ENCODE results near the gene OSBPL7. TPM values are rescaled to one million over a fixed set of nuclear protein-coding genes. Genes with fewer than 3 reads are reported as not detected.

Gene OSBPL7
- total RNA-seq, 1 donor from 2014 or later, result 5.1 TPM

DNA sequence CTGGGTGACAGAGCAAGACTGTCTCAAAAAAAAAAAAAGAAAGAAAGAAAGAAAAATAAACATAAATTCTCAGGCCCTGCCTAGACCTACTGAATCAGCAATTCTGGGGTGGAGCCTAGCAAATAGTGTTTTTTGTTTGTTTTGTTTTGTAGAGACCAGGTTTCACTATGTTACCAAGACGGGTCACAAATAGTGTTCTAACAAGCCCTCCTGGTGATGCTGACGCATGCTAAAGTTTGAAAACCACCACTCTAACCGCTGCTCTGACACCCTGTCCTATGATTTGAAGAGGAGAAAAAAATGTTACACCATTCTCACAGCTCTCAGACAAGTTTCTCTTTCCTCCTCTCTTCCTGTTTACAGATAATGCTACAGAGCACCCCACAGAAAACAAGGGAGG lies 8.3 kb upstream of the OSBPL7 start:
- DNase-seq (ENCODE audit: low spot score), result no peak

DNA sequence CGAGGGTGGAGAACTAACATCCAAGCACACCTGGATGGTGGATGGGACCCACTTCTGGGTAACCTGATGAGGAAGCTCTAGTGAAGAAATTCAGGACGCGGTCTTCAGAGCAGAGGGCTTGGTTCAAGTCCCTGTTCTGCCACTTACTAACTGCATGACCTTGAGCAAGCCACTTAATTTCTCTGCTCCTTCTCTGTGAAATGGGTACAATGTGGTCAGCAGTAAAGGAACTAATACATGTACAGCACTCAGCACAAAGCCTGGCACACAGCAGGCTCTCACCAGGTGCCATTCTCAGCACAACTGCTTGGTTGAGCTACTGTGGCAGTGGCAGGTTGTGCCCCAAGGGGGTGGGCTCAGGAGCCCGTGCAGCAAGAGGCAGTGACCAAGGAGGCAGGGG lies 1.9 kb upstream of the OSBPL7 start:
- DNase-seq (ENCODE audit: low spot score), result no peak

DNA sequence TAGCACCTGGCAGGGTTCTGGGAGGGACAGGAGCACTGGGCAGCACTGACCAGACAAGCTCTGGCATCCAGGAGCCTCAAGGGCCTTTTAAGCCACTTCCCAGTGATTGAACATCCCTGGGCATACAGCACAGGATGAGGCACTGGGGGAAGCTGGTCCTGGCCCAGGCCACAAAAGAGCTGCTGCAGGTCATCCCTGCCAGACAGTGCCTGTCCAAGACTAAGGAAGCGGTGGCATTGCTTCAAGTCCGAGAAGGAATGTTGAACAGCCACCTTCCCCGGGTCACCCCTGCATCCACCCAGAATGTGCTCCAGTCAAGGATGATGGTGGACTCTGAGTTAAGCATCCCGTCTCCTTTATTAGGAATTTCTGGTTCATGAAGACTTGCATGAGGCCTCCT lies 1.2 kb upstream of the OSBPL7 start:
- DNase-seq (ENCODE audit: low spot score), result no peak

DNA sequence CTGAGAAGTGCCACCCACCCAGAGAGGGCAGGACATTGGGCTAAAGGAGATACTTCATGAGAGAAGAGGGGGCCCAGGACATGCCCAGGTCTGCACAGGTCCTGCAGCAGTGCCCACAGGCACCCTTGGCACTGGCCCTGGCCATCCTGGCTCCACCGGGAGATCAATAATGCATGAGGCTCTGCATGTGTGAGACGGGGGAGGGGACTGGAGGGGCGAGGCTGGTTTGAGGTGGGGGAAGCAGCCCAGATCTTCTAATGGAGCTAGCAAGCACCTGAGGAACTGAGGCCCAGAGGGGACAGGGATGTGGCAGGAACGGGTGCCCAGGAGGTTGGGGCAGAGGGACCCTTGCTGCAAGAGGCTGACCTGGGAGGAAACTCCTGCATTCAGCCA lies 567 bp downstream of the OSBPL7 start:
- no peak for DNase-seq (ENCODE audit: low spot score)

GRCh38 chr17:47820033-47820789 lies 1.4 kb downstream of the OSBPL7 start:
- DNase-seq (ENCODE audit: low spot score), result no peak

DNA sequence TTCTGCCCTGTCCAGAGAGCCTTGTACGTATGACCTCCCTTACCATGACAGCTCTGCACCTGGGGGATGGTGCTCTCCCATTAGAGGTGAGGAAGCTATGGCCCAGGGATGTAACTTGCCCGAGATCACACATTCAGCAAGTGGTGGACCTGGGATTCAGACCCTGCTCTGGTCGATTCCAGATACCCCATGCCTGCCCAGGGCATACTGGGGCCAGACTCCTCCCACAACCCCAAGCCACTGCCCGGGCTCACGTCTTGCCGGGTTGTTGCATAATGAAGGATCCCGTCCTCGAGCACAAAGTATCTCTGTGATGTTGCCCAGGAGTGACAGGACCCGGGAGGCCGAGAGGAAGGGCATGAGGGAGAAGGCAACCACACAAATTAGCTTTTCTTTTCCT lies 2.1 kb downstream of the OSBPL7 start:
- DNase-seq (ENCODE audit: low spot score), result no peak

DNA sequence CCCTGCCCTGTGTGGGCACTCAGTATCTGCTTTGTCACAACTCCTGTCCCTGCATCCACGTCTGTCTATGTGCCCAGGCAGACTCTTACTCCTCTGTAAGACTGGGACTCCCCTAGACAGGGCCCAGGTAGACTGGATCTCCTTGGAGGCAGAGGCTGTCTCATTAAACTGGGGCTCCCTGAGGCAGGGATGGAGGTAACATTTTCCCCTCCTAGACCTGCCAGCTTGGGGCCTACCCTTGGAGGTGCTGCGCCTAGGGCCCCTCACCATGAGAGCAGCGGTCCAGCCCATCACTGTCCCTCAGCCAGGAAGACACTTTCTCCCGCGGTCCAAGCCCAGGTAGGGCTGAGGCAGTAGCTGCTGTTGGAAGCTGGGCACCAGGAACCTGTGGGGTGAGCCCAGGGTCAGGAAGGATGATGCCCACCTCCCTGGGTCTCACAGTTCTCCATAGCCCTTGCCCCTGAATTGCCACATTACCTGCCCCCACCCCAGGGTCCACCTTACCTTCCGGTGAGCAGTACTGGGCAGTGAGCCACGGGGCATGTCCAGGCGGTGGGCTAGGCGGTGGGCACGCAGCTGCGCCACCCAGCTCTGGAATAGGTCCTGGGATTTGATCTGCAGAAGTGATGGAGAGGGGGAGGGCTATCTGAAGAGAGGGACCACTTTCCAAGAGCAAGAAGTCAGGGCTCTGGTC lies 3.4 kb downstream of the OSBPL7 start:
- no peak for DNase-seq (ENCODE audit: low spot score)

DNA sequence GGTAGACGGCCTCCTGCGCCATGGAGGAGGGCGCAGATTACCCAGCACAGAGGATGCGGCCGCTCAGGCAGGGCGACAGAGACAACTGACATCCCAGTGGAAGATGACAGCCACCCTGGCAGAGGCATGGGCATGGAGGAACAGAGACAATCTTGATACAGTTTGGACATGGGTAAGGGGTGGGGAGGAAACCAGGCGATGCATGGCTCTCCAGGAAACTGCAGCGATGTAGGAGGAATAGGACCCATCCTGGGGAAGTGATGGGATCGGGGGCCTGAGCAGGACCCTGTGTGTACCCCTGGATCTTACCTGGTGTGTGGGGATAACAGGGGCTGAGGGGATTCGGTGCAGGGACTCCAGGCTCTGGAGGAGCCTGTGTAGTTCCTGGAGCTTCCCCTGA lies 4.6 kb downstream of the OSBPL7 start:
- no peak for DNase-seq (ENCODE audit: low spot score)

- DNase-seq (ENCODE audit: low spot score), result no peak
Observed at GRCh38 chr17:47816111-47816735, 5.4 kb downstream of the OSBPL7 start.

- no peak for DNase-seq (ENCODE audit: low spot score)
Observed at GRCh38 chr17:47815106-47815918, 6.3 kb downstream of the OSBPL7 start.

- DNase-seq (ENCODE audit: low spot score), result no peak
Observed at GRCh38 chr17:47813512-47814031, 8.0 kb downstream of the OSBPL7 start.

DNA sequence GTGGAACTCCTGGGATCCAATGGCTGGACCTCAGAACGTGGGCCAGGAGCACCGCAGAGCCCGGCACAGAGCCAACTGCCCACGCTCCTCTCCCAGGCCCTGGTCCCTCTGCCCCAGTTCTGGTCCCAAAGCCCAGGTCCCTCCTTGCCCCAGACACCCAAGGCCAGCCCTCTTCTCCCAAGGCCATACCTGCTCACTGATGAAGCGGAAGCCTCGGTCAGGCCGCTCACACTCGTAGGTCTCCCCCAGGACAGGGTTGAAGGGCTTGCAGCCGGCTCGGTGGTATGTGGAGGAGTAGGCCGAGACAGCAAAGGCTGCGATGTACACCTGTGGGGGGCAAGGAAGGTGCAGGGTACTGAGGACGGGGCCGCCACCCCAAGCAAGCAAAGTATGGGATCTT lies 8.5 kb downstream of the OSBPL7 start:
- peak; percentile 87 for DNase-seq (ENCODE audit: low spot score)

GRCh38 chr17:47812146-47812920 lies 9.3 kb downstream of the OSBPL7 start:
- peak; percentile 65 for DNase-seq (ENCODE audit: low spot score)

DNA sequence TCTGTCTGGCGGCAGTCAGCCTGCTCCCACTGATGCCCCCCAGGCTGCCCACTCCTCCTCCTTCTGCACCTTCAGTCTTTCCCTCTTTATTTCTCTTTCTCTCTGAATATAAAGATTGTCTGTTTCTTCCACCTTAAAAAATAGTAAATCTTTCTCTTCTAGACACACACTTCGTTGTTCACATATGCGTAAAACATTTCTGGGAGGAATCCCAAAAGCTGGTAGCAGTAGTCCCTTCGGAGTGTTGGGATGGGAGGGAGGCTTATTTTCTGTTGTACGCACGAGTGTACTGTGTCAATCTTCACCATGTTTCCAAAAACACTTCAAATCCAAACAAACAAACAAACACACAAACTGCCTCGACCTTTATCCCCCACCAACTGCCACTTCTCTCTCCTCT lies 9.9 kb downstream of the OSBPL7 start:
- no peak for DNase-seq (ENCODE audit: low spot score)

GRCh38 chr17:47810901-47811635 lies 10.5 kb downstream of the OSBPL7 start:
- peak; percentile 81 for DNase-seq (ENCODE audit: low spot score)

- DNase-seq (ENCODE audit: low spot score), result peak; percentile 90
Observed at GRCh38 chr17:47810200-47810821, 11.3 kb downstream of the OSBPL7 start.

- DNase-seq (ENCODE audit: low spot score), result peak; percentile 88
Observed at GRCh38 chr17:47808830-47809480, 12.6 kb downstream of the OSBPL7 start.

DNA sequence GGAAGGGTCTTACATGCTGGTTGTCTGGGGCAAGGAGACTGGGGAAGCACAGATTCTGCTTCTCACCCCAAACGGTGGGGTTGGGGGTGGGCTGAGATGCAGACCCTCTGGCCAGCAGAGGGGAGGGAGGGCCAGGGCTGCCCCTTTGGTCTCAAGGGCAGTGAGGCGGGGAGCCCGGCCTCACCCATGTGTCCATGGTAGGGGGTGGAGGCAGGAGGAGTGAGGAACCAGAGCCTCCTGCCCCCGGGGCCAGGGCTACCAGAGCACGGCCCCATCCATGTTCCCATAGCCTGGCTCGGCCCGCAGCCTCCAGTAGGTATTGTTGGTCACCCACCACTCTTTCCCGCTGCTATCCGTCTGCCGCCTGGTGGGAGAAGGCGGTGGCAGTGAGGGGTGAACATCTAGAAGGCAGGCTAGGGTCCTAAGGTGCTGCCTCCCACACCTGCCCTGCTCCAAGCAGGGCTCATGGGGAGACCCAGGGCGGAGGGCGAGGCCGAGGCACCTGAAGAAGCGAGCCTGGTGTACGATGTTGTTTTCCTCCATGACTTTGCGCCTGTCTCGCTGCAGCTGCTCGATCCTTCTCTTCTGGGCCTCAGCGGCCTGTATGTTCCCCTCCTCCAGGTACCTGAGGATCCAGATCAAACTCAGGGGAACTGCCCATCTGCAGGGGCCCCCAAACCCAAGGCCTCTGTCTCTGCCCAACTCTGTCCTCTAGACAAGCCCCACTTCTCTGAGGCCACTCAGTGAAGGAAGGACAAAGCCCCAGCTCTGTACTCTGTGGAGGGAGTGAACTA lies 13.4 kb downstream of the OSBPL7 start:
- DNase-seq (ENCODE audit: low spot score), result peak; percentile 67

All from mesenteric fat pad (tissue), 1 donor.